OCI-LY1 (cell line): ENCODE data around the gene FYN.

Experiments
- H2AFZ ChIP-seq: fragments of 200-600 bp; sonication (generic), shearing (Covaris generic); 2 replicates; pipeline ENCODE4 v1.6.0; 2014; ENCODE audit warnings: antibody characterized with exemption, mild to moderate bottlenecking, low read length
- H3F3A ChIP-seq: fragments of 200-600 bp; sonication (generic), shearing (Covaris generic); 2 replicates; pipeline ENCODE4 v1.6.0; 2014; ENCODE audit warnings: mild to moderate bottlenecking, antibody characterized with exemption, low read length, moderate library complexity; ENCODE audit not compliant: insufficient read depth
- H3K27ac ChIP-seq: fragments of 200-600 bp; sonication (generic); 2 replicates; pipeline ENCODE4 v1.5.1; 2014; ENCODE audit warnings: low read length, mixed run types, mild to moderate bottlenecking, low read depth; ENCODE audit not compliant: poor library complexity, severe bottlenecking
- H3K27me3 ChIP-seq: fragments of 200-600 bp; sonication (generic); 2 replicates; pipeline ENCODE4 v1.6.0; 2014; ENCODE audit warnings: antibody characterized with exemption, mild to moderate bottlenecking, low read length, moderate library complexity; ENCODE audit not compliant: insufficient read depth
- H3K36me3 ChIP-seq: fragments of 200-600 bp; sonication (generic); 2 replicates; pipeline ENCODE4 v1.6.1; 2014; ENCODE audit warnings: mild to moderate bottlenecking, antibody characterized with exemption, low read length, moderate library complexity, mixed read lengths; ENCODE audit not compliant: insufficient read depth
- H3K4me1 ChIP-seq: fragments of 200-600 bp; sonication (generic); 2 replicates; pipeline ENCODE4 v1.5.1; 2014; ENCODE audit warnings: mild to moderate bottlenecking, low read length, moderate library complexity; ENCODE audit not compliant: insufficient read depth, severe bottlenecking
- H3K4me2 ChIP-seq: fragments of 200-600 bp; sonication (generic), shearing (Covaris generic); 2 replicates; pipeline ENCODE4 v1.6.1; 2014; ENCODE audit warnings: low read length
- H3K4me3 ChIP-seq: fragments of 200-600 bp; sonication (generic); 2 replicates; pipeline ENCODE4 v1.5.1; 2014; ENCODE audit warnings: low read length, low read depth, mild to moderate bottlenecking, mixed read lengths; ENCODE audit not compliant: poor library complexity, severe bottlenecking
- H3K79me2 ChIP-seq: fragments of 200-600 bp; shearing (Covaris generic); 2 replicates; pipeline ENCODE4 v1.6.1; 2016; ENCODE audit warnings: mixed run types, low read length, mixed read lengths; ENCODE audit not compliant: insufficient read depth
- H3K9ac ChIP-seq: fragments of 200-600 bp; sonication (generic), shearing (Covaris generic); 2 replicates; pipeline ENCODE4 v1.6.1; 2014; ENCODE audit warnings: mild to moderate bottlenecking, low read length, mixed read lengths
- H3K9me2 ChIP-seq: fragments of 200-600 bp; sonication (generic), shearing (Covaris generic); 2 replicates; pipeline ENCODE4 v1.6.1; 2014; ENCODE audit warnings: low read depth, mild to moderate bottlenecking, low read length, mixed read lengths
- H3K9me3 ChIP-seq: fragments of 200-600 bp; shearing (Covaris generic); 2 replicates; pipeline ENCODE4 v1.6.1; 2014; ENCODE audit warnings: low read length, mixed read lengths
- H4K20me1 ChIP-seq: fragments of 200-600 bp; sonication (generic), shearing (Covaris generic); 2 replicates; pipeline ENCODE4 v1.6.0; 2016; ENCODE audit warnings: mild to moderate bottlenecking, low read length; ENCODE audit not compliant: insufficient read depth
- EZH2 ChIP-seq: fragments of 200-600 bp; sonication (generic), shearing (Covaris generic); IDR thresholded peaks from 2 replicates; pipeline ENCODE4 v1.8.0; 2017; ENCODE audit warnings: borderline replicate concordance, mixed run types, mild to moderate bottlenecking, antibody characterized with exemption, low read length, moderate library complexity, mixed read lengths
- TF ChIP-seq, protein P1 (sequence below): fragments of 200-600 bp; sonication (generic), shearing (Covaris generic); IDR thresholded peaks from 2 replicates; pipeline ENCODE4 v1.5.1; 2017; ENCODE audit warnings: mild to moderate bottlenecking, antibody characterized with exemption, low read length, moderate library complexity, mixed read lengths

Gene FYN

DNA sequence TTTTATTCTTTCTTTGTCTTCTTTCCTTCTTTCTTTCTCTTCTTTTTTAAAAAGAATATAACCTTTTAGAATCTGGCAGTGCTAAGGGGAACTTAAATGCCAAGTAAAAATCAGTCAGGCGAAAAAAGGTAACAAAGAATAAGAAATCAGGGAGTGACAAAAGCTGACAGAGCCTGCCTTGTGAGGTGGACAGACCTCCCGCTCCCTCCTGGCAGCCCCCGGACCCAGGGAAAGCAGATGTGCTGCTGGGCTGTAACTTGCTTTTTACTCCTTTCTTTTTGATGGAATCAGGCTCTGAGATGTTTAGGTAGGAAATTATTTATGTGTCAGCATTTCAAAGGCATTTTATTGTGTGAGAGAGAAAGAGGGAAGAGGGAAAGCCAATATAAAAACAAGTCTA, 172.1 kb downstream of the FYN start:
- Histone ChIP-seq H3K79me2 (no peaks in the 10 kb centered on the region), H3K9me3 (no peaks in the 10 kb centered on the region), H3K4me1 (no peaks in the 10 kb centered on the region), H3K36me3 (no peaks in the 10 kb centered on the region), H3K4me3 (no peak overlapping the region), H3K4me2 (no peak overlapping the region), H4K20me1 (no peaks in the 10 kb centered on the region), H2AFZ (no peak overlapping the region), H3K9ac (no peak overlapping the region), H3K27ac (no peak overlapping the region), H3F3A (no peaks in the 10 kb centered on the region), H3K27me3 (no peaks in the 10 kb centered on the region), H3K9me2 (no peaks in the 10 kb centered on the region)
- TF ChIP-seq EZH2, result no peak
- TF ChIP-seq, protein P1, sequence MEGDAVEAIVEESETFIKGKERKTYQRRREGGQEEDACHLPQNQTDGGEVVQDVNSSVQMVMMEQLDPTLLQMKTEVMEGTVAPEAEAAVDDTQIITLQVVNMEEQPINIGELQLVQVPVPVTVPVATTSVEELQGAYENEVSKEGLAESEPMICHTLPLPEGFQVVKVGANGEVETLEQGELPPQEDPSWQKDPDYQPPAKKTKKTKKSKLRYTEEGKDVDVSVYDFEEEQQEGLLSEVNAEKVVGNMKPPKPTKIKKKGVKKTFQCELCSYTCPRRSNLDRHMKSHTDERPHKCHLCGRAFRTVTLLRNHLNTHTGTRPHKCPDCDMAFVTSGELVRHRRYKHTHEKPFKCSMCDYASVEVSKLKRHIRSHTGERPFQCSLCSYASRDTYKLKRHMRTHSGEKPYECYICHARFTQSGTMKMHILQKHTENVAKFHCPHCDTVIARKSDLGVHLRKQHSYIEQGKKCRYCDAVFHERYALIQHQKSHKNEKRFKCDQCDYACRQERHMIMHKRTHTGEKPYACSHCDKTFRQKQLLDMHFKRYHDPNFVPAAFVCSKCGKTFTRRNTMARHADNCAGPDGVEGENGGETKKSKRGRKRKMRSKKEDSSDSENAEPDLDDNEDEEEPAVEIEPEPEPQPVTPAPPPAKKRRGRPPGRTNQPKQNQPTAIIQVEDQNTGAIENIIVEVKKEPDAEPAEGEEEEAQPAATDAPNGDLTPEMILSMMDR, result no peak

DNA sequence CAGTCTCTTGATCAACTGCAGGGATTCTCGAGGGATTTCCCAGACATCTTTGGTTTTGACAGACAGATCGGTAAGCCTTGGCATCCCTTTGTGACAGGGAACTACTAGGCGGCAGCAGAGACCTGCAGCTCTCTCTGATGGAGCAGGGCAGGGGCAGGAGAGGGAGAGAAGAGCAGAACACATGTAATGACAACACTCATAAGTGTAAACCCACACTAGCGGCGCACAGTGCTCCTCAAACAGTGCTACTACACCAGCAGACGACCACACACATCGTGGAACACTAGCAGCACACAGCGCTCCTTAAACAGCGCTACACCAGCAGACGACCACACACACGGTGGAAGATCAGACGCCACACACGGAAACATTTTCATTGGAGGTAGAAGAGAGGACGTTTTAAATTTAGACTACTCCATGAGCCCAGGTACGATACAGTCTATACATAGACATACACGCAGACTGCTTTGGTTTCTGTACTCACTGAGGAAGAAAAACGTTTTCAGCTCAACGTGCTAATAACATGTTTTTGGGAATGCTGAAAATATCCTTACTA, 173.0 kb downstream of the FYN start:
- Histone ChIP-seq H3K36me3 (no peaks in the 10 kb centered on the region), H3K9ac (no peak overlapping the region), H3K4me1 (no peaks in the 10 kb centered on the region), H3K79me2 (no peaks in the 10 kb centered on the region), H3K9me2 (no peaks in the 10 kb centered on the region), H2AFZ (no peak overlapping the region), H4K20me1 (no peaks in the 10 kb centered on the region), H3K4me3 (no peak overlapping the region), H3K27me3 (no peaks in the 10 kb centered on the region), H3K4me2 (no peak overlapping the region), H3F3A (no peaks in the 10 kb centered on the region), H3K27ac (no peak overlapping the region), H3K9me3 (no peaks in the 10 kb centered on the region)
- TF ChIP-seq, protein P1, result no peak

DNA sequence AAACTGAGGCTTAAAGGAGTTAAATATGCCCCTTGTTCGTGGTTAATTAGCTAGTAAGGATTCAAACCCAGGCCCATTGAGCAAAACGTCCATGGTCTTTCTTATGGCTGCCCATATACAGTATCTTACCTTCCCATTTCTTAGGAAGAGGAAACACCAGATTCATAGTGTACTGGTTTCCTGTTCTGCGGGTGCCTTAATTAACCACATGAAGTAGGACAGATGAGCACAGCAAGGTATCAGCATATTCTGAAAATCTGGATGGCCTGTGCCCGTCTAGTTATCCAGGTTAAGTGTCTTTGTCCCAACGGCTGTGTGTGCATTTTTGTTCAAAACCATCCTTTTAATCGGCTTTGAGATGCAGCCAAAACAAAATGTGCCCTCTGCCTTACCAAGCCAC, 174.1 kb downstream of the FYN start:
- H3K79me2 ChIP-seq, result no peaks in the 10 kb centered on the region
- H3K27me3 ChIP-seq, result no peaks in the 10 kb centered on the region
- H3K36me3 ChIP-seq, result no peaks in the 10 kb centered on the region
- no peak overlapping the region for H3K9ac ChIP-seq
- no peaks in the 10 kb centered on the region for H4K20me1 ChIP-seq
- no peaks in the 10 kb centered on the region for H3K9me3 ChIP-seq
- no peaks in the 10 kb centered on the region for H3K9me2 ChIP-seq
- no peak overlapping the region for H3K27ac ChIP-seq
- no peak for TF ChIP-seq EZH2
- TF ChIP-seq, protein P1, result no peak
- no peak overlapping the region for H3K4me3 ChIP-seq
- no peak overlapping the region for H3K4me2 ChIP-seq
- H3K4me1 ChIP-seq, result no peaks in the 10 kb centered on the region
- H2AFZ ChIP-seq, result no peak overlapping the region
- H3F3A ChIP-seq, result no peaks in the 10 kb centered on the region
